HG03196 (cell line): ENCODE measurements around the gene KCNJ11.
A peak's percentile ranks its signal among the peaks of the same experiment; 100 is the strongest.

Experiments used
- ATAC-seq: cut with Tn5 transposase; IDR thresholded peaks from one replicate; pipeline ENCODE4 v1.9.1; 2021; ENCODE audit not compliant: unreplicated experiment

Gene KCNJ11

GRCh38 chr11:17410606-17411379 lies 22.3 kb upstream of the KCNJ11 start:
- ATAC-seq = no peak

- ATAC-seq = no peak
Measured at GRCh38 chr11:17408641-17409040, 20.2 kb upstream of the KCNJ11 start.

- no peak for ATAC-seq
Measured at GRCh38 chr11:17408026-17408425, 19.6 kb upstream of the KCNJ11 start.

GRCh38 chr11:17407575-17407974 lies 19.1 kb upstream of the KCNJ11 start:
- ATAC-seq = no peak

GRCh38 chr11:17406818-17407149 lies 18.3 kb upstream of the KCNJ11 start:
- no peak for ATAC-seq

GRCh38 chr11:17406082-17406817 lies 17.8 kb upstream of the KCNJ11 start:
- ATAC-seq = no peak

DNA sequence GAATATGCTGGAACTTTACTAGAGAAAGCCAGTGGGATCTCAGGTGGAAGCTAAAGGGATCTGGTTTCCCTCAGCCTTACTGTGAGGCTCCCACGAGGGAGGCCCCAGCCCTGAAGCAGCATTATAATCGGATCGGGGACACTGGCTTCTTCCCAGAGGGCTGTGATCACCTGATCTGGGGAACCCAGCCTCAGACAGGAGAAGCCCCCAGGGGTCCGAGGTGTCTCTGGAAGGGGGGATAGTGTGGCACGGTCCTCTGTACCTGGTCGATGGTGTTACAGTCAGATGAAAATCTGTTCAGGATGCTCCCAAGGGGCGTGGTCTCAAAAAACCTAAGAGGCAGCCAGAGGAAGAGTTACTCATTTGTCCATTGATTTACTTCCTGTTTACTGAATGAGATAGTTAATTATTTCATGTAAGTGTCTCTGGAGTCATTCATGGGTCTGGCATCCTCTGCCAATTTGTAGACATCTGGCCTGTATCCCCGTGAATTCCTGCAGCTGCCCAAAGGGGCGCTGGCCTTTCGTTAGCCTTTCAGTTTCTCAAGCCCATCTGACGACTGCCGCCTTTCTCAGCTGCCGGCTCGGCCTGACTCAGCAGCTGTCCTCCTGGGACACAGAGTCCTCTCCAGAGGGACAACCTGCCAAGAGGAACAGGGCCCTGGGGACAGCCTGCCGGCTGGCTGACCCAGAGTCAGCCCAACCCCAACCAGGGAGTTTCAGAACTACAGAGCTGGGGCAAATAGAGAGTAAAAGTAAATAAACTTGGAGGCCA lies 17.0 kb upstream of the KCNJ11 start:
- ATAC-seq = peak; percentile 53

GRCh38 chr11:17403980-17404759 lies 15.7 kb upstream of the KCNJ11 start:
- ATAC-seq = no peak

DNA sequence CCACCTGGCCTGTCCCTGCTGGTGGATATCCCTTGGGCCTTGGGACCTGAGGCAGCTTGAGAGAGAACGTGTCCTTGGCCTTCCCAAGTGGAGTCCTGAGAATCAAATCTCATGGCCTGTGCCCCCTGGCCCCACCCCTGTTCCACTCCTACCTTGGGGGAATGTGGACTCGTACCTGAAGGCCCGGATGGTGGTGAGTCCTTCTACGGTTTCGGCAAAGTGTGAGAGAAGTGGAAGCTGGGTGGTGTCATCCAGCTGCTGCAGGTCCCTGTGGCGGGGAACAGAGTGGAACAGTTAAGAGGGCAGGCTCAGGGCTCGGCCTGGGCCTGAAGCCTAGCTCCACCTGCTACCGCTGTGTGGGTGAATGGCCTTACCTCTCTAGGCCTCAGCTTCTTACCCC lies 14.0 kb upstream of the KCNJ11 start:
- no peak for ATAC-seq

- ATAC-seq = no peak
Measured at GRCh38 chr11:17401841-17402240, 13.4 kb upstream of the KCNJ11 start.

- ATAC-seq = no peak
Measured at GRCh38 chr11:17401316-17401715, 12.9 kb upstream of the KCNJ11 start.

- no peak for ATAC-seq
Measured at GRCh38 chr11:17400048-17400775, 11.8 kb upstream of the KCNJ11 start.

DNA sequence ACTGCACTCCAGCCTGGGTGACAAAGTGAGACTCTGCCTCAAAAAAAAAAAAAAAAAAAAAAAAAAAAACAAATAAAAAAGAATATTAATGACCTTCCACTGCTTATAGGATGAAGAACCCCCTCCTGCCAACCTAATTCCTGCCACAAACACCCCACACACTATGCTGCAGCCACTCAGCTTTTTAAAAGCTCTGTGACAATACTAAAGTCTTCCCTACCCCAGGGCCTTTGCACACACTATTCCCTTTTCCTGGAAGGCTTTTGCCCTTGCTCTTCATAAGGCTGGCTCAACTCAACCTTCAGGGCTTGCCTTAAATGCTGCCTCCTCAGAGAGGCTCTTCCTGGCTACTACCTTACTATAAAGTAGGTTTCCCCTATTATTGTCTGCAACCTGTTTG lies 10.8 kb upstream of the KCNJ11 start:
- no peak for ATAC-seq

DNA sequence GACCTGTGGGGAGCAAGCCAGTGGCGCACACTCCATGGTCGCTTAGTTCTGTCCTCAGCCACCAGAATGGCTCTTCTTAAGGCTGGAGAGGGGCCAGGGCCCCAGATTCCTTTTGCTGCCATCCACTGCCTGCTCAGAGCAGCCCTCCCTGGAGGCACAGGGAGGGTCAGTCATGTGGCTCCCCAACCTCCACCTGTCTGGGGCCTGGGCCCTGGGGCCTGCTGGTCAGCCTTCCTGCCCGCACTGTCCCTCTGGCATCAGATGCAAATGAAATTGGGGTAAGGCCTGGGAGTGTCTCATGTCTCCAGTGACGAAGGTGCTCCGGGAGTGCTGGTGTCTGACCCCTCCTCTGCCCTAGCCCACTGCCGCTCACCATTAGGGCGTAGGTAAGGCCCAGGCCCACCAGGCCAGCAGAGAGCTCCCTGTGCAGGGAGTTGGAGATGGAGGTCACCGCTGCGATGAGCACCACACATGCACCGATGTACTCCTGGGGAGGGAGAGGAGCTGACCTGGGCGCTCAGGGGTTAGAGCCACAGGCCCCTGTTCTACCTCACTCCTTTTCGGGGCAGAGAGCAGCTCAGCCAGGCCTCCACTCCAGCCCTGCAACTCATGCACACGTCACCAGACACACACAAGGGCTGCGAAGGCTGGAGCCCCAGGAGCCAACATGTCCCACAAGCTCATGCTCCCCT lies 9.0 kb upstream of the KCNJ11 start:
- ATAC-seq = no peak

GRCh38 chr11:17396598-17397310 lies 8.3 kb upstream of the KCNJ11 start:
- ATAC-seq = no peak

DNA sequence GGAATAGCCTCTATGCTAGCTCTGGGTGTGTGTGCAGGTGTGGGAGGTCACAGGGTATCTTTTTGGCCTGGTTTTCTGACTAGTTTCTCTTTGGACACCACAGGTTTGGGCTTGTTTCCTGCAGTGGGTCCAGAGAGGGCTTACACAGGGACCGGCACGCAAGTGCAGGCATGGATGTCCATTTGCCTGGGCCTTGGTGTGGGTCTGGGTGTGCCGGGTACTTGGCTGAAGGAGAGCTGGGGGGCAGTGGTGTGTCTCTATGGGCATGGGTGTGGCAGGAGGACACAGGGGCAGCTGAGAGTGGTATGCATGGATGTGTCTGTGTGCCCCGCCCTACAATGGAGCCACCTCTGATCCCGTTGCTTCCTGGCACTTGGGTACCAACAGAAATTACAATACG lies 7.5 kb upstream of the KCNJ11 start:
- no peak for ATAC-seq

GRCh38 chr11:17395554-17395961 lies 7.1 kb upstream of the KCNJ11 start:
- no peak for ATAC-seq

GRCh38 chr11:17394743-17395390 lies 6.4 kb upstream of the KCNJ11 start:
- ATAC-seq = no peak

DNA sequence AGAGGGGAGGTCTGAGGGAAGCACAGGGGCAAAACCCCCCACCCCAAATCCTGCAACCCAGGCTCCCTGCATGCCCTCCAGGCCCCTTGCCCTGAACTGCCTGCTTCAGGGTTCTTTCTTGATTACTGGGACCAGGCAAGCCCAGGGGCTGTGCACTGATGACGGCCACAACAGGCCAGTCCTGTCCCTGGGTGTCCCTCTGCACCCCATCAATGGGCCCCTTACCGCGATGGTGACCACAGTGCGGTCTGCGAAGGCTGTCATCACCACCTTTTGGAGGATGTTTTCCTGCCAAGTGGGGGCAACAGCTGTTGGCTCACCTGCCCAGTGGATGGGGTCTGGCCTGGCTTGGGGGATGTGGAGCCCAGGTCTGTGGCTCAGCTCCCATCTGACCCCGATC lies 5.0 kb upstream of the KCNJ11 start:
- no peak for ATAC-seq
